Bone marrow (tissue), 2 donors: ENCODE measurements around the gene CATSPER2.
"Not testable (repeated sequence)": the region's sequence is repeated elsewhere in the genome, so short reads cannot be mapped to it uniquely, and the experiment has no call there.

Source experiments
- DNase-seq, 2 donors: peaks; one replicate each; lab custom pipeline; 2025; lab: John Stamatoyannopoulos, UW

CATSPER2 gene

DNA sequence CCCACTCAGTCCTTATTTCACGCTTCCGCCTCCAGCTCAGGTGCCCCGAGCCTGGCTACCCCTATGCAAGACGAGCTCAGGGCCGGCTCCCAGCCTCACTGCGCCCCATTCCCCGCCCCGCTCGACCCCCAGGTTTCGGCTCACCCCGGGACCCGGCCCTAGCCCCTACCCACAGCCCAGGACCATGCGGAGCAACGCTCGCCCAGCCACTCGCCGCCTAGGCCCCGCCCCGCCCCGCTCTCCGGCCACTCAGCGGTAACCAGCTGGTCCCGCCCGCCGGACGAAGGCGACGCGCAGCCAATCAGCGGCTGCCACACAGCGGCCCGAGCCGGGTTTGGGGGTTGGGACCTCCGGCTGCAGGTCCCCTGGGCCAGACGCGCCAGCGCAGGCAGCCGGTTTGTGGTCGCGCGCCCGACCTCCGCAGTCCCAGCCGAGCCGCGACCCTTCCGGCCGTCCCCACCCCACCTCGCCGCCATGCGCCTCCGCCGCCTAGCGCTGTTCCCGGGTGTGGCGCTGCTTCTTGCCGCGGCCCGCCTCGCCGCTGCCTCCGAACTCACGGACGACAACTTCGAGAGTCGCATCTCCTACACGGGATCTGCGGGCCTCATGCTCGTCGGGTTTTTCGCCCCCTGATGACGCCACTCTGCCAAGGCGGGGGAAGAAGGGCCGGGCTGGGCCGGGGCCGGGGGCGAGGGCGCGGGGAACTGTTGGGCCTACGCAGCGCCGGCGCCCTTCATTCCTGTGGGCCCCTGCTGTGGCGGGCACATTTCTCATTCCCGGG is at the start of gene CATSPER2:
CATSPER2 (minus strand) TSS at position 196 of the 781 bp plus-strand sequence. CDS start 783 bp downstream, outside the sequence.
- DNase-seq = no peak

DNA sequence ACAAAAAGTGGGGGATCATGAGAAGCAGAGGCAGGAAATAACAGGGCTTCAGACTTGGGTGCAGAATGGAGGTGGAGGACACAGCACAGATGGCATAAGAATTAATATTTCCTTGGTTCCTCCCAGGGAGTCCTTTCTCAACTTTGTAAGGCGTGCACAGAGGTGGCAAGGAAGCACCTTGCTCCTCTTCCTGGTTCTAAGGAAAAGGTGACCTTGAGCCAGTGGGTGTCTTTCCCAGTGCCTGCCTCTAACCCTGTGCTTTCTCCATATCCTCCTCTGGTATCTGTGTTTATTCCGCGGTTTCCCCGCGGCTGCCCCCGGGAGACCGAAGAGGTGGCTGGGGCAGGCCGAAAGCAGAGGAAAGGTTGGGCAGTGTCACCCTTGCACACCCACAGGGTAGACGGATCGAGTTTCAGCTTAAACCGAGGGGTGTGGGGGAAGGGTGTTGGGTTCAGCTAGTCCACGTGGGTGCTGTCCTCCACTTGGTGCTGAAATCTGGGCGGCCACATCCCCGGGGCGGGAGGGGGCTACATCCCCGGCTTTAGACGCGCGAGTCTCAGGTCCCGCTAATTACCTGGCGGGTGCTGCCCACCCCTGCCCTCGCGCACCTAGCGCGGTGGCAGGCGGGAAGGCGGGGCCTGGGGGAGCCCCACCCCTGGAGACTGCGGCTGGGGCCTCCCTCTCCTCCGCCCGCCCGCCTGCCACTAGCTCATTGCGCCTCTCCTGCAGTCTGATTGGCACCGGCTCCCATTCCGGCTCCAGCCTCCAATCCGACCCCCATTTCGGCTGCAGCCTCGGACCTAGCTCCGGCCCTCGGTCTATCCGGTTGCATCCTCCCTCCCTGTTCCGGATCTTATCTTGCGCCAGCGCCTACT is 44.7 kb upstream of the CATSPER2 start, which contains the start of gene CKMT1A:
CKMT1A (plus strand) TSS at position 712 of the 875 bp plus-strand sequence. CDS start 192 bp downstream, outside the sequence.
- not testable (repeated sequence) for DNase-seq

DNA sequence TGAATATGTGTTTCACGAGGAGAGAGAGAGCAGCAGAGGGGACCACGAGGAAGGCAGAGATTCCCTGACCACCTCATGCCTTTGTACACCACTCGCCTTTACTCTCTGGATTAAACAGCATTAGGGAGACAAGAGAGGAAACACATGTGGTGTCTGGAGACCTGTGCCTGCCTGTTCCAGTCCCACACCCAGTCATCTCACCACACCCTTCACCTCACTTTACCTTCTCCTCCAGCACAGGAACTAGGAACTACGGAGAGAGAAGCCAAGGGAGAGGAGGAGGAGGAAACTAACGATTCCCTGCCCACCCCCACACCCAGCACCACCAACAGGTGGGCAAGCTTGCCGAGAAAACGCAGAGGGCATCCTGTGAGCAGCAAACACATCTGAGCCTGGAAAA is 44.0 kb upstream of the CATSPER2 start:
- not testable (repeated sequence) for DNase-seq

DNA sequence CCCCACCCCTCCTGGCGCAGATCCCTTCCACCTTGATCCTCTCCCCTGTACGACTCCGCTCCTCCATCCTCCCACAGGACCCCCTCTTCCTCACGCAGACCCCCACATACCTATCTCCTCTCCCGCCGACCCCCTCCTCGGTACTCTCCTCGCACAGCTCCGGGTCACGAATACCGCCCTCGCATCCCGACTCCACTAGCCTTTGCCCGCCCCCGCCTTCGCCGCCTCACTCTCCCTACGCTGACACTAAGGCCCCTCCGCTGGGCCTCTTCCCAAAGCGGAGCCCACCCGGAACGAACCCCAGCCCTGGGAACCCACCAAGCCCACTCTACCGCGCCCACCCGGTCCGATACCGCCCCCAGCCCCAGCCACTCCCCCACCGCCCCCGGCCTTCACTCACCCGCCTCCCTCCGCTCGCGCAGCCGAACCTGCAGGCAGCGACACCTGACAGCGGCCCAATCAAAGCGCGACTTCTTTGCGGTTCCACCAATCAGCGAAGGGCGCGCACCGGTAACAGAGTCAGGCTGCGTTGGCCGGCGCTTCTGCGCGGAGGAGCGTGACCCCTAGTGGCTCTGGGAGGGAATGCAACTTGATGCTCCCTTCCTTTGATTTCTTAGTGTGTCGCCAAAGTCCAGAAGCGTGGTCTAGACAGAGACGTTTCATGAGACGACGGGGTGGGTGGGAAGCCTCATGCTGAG is 41.1 kb upstream of the CATSPER2 start:
- DNase-seq = not testable (repeated sequence)

DNA sequence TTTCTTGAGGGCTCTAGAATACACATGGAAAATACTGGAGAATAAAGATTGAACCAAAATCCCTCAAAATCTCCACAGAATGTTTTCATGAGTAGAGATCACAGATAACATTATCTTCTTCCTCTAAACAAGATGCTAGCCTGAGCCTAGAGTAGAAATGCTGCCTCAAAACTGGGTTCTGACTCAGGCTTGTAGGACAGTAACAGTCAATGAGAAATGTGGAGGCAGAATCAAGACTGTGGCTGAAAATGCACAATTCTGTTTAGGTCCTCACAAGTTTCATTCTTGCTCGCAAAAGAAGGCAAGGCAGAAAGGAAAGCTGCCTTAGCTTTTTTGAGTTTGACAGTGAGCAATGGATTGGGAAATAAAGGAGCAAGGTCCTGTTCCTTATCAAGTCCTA is 25.5 kb upstream of the CATSPER2 start:
- DNase-seq = not testable (repeated sequence)

DNA sequence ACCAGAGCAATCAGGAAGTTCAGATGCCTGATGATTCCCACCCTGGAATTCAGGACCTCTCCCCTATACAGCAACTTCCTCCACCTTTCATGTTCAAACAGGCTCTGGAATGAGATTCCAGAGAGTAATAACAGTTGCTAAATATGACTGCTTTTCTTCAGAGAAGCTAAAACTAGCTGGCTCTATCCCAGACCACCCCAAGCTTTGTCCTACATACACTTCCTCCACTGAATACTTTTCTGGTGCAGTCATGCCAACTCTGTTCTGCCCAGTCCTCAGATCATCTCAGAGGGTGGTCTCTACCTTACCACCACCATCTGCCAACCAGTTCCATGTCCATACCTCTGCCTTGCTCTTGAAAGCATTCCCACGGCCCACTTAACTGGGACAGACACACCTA is 17.5 kb upstream of the CATSPER2 start:
- not testable (repeated sequence) for DNase-seq

DNA sequence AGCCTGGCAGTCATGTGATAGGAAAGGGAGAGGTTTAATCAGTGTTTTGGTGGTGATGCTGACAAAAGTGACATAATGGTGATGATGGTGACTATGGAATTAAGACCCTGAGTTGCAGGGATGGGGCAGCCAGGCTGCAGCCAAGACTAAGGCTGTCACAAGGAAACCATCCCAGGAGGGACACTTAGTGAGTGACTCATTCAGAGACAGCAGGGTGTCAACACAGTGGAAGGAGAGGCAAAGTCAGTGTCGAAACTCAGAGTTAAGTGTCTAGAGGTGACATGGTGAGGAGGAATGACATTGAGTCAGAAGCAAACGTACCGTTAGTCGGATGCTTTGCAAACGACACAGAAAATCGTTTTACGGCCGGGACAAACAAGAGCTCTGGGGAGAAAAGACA is 14.7 kb upstream of the CATSPER2 start:
- DNase-seq = not testable (repeated sequence)

DNA sequence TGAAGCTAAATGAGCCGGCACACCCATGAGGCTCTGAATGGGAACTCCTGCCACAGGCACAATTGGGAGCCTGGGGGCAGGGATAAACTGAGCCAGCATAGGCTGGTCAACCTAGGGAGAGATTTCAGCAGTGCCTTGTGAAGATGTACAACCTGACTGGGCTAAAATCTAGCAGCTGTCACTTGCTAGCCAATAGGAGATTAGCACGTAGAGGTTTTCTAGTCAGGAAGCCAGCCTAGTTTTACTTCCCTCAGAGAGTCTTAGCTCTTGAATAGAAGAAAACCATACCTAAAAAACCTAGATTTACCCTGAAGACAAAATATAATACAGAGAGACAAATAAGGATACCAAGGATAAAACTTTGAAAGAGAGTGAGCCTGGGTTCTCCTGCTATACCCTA is 13.6 kb upstream of the CATSPER2 start:
- not testable (repeated sequence) for DNase-seq

DNA sequence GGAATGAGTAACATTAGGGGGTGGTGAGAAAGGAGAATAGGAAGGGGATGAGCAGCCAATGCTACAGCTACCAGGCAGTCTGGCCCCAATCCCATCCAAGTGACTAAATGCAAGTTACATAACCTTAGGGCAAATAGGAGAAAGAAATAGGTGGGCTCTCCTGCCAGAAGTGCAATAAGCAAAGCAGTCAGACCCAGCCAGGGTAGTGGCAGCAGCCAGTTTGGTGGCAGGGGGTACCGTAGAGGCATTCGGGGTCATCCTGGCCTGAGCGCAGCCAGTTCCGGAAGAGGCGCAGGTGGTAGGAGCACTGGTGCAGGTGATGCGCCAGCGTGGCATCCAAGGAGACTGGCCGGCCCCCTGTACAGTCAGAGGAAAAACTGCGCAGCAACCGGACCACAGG is 11.1 kb upstream of the CATSPER2 start:
- DNase-seq = not testable (repeated sequence)

DNA sequence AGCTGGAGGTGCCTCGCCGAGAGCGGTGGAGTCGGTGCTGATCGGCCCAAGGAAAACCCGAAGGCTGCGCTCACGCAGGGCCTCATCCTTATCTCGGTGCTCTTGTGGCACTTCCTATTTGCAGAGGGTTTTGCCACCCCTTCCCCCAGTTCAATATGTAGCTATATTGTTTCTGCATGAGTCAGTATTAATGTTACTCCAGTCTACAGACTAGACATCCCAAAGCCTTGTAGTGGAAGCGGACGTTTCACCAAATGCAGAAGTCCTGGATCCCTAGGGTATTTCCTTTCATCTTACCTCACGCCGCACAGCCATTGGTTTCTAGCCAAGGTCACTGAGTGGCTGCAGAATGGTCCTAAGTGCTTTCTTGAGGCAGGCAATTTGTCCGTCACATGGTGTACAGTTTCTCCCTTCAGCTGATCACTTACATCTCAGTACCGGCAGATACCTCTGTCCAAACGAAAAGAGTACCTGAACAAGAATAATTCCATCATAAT is 834 bp upstream of the CATSPER2 start:
- DNase-seq = not testable (repeated sequence)

DNA sequence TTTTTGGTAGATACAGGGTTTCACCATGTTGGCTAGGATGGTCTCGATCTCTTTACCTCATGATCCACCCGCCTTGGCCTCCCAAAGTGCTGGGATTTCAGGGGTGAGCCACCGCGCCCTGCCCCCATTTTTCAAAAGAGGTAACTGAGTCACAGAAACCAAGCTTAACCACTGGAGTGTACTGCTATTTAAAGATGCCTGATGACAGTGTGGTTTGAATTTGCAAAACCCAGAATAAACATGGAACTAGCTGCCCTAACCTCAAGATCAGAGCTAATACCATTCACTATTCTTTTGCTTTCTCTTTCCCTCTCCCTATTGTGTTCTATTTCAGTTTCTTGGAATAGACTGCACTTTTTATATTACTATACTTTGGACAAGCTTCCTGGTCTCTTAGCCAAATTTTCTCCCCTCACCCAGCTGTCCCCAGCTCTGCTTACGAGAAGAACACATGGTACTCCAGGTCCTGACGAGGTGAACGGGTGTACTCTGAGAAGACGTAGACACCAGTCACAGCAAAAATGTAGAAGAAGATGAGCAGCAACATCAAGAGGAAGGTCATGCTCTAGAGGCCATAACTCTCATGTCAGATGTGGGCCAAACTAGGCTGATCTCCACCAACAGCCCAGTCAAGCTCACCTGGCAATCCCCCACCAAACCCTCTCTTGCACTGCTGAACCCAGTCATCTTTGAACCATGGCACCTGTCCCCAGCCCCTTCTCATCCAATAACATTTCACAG is 10.0 kb downstream of the CATSPER2 start:
- DNase-seq = not testable (repeated sequence)

DNA sequence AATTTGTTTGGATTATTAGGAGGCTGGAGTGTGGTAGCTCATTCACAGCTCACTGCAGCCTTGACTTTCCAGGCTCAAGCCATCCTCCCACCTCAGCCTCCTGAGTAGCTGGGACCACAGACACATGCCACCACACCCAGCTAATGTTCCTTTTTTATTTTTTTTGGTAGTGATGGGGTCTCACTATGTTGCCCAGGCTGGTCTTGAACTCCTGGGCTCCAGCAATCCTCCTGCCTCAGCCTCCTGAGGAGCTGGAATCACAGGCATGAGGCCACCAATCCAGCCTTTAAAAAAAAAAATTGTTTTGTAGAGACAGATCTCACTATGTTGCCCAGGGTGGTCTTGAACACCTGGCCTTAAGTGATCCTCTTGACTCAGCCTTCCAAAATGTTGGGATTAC is 21.7 kb downstream of the CATSPER2 start:
- not testable (repeated sequence) for DNase-seq

DNA sequence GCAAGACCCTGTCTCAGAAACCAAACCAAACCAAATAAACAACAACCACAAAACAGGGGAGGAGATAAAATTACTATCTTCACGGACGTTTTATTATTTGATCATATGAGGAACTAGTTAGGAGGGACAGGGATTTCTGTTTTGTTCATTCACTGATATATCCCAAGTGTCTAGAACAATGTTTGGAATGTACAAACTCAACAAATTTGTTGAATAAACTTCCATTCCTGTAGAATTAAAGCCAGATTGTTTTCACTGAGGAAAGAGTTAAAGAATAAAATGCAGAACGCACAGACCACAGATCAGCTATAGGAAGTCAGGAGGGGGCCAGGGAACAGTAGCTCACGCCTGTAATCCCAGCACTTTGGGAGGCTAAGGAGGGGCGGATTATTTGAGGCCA is 23.5 kb downstream of the CATSPER2 start:
- DNase-seq = no peak

DNA sequence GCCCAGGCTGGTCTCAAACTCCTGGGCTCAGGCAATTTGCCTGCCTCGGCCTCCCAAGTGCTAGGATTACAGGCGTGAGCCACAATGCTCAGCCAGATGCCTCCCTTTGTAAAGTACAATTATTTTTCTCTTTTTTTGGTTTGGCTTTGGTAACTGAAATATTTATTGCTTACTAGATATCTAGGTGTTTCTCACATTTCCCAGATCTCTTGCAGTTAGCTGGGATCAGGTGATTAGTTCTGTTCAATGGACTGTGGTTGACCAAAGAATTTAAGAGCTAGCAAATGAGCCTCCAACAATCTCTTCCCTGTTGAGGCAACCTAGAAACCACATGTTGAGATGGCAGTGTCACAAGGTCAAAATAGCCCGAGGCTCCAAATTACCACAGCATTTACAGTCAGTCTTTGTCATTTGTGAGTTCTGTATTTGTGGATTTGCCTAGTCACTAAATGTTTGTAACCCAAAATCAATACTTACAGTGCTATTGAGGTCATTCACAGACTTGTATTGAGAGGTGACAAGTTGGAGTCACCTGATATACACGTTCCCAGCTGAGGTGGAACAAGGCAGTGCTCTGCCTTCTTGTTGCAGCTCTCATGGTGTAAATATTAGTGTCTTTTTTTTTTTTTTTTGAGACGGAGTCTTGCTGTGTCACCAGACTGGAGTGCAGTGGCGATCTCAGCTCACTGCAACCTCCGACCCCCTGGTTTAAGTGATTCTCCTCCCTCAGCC is 26.4 kb downstream of the CATSPER2 start:
- not testable (repeated sequence) for DNase-seq

DNA sequence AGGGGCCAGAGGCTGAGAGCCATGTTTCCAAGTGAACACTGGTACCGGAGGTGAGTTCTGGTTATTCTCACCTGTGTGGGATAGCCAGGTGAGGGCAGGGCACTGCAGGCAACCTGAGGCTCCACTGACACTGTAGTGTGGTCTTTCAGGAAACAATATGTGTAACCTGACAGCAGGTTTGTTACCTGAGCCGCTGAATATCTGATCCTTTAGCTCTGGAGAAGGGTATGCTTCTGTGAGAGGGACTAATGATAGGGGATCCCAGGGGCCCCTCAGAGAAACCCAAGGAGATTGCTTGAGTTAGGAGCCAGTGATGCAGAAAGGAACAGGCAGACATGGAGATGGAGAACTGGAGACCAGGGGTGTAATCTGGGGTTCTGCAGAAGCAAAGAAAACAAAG is 29.9 kb downstream of the CATSPER2 start, which contains the start of gene STRC:
STRC (minus strand) TSS at position 101 of the 400 bp plus-strand sequence; CDS start at position 23, 78 bp downstream.
- not testable (repeated sequence) for DNase-seq

DNA sequence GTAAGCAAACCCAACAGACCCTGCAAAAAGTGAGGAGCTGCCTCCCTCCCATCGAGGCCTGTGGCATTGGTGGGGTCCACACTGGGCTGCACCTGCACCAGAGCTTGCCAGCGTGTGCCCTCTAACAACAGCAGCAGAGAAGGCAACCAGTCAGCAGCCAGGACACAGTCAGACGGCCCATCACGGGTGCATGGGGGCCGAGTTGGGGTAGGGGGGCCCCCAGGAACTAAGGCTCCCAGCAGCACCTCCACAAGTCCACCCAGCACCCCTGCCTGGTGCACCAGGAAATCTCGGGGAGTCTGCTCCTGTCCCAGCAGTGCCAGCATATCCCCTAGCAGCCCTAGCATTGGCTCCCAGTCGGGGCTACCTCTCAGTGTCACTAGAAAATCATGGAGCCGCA is 30.9 kb downstream of the CATSPER2 start:
- DNase-seq = not testable (repeated sequence)

DNA sequence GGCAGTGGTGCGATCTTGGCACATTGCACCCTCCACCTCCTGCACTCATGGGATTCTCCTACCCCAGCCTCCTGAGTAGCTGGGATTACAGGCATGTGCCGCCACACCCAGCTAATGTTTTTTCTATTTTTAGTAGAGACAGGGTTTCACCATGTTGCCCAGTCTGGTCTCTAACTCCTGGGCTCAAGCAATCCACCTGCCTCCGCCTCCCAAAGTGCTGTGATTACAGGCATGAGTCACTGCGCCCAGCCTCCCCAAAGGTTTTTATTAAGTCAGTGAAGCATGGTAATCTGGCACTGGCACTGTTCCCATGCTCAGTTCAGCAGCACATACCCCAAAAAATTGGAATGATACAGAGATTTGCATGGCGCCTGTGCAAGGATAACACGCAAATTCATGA is 46.4 kb downstream of the CATSPER2 start:
- DNase-seq = not testable (repeated sequence)

DNA sequence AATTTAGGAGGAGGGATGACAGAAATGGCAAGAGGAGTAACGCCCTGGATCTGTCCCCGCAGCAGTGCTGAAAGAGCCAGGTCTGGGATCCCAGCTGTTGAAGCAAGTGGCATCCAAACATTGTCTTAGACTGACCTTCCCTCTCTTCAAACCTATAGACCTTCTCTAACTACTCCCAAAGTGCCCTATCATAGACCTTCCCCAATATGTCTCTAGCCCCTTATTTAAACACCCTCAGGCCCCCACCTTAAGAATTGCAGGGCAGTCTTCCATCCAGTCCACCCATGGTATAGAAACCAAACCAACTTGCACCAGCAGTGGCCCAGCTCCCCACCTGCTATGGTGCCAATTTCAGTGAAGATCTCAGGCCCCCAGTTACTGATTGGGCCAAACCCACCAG is 48.4 kb downstream of the CATSPER2 start:
- not testable (repeated sequence) for DNase-seq

DNA sequence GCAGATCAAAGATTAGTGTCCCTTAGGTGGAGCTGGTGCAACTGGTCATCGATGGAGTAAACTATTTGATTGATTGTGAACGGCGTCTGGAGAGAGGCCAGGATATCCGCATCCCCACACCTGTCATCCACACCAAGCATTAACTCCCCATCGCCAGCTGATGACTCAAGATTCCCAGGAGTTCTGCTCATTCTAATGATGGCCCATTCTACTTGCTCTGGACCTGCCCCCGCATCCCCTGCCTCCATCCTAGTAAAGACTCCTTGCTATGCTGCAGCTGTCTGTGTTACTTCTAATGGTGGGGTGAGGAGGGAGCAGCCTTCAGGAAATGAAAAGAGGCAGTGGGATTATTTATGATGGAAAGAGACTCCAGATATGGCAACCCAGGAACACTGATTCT is 49.5 kb downstream of the CATSPER2 start:
- not testable (repeated sequence) for DNase-seq
